Natural killer cell treated with Interleukin-12 subunit alpha and Interleukin-12 subunit beta and Interleukin-15 and Interleukin-18, amount 100 ng/mL, for 72 hours (primary cell): Measurements from ENCODE around the gene MRNIP. TPM values are rescaled to one million over a fixed set of nuclear protein-coding genes. Genes with fewer than 3 reads are reported as not detected.
"Not testable (repeated sequence)": the region's sequence is repeated elsewhere in the genome, so short reads cannot be mapped to it uniquely, and the experiment has no call there.

Source experiments
- ATAC-seq, 2 donors: fragments of 150-1000 bp; cut with Tn5 transposase in 1 of 2; sonication (Bioruptor Pico), chemical (Tn5 transposase) in 1 of 2; 2 replicates each; pipeline ENCODE4 v1.10.0; 2021
- DNase-seq: peaks from one replicate; pipeline ENCODE4 v3.0.0; 2022; ENCODE audit warnings: low spot score
- H3K27ac Mint-ChIP-seq, 2 donors: 1 replicate in 1 of 2; 2 replicates in 1 of 2; pipeline ENCODE4 v1.8.0; 2022; ENCODE audit warnings: mixed read lengths in 2 of 2, mild to moderate bottlenecking in 1 of 2, moderate library complexity in 1 of 2
- H3K27me3 Mint-ChIP-seq, 2 donors: 1 replicate in 1 of 2; 2 replicates in 1 of 2; pipeline ENCODE4 v1.8.0; 2022; ENCODE audit warnings: mixed read lengths in 2 of 2
- H3K36me3 Mint-ChIP-seq: one replicate; pipeline ENCODE4 v1.8.0; 2022; ENCODE audit warnings: mixed read lengths
- H3K4me1 Mint-ChIP-seq, 2 donors: 1 replicate in 1 of 2; 2 replicates in 1 of 2; pipeline ENCODE4 v1.8.0; 2022; ENCODE audit warnings: low read depth in 2 of 2, mixed read lengths in 2 of 2, mild to moderate bottlenecking in 1 of 2
- H3K4me3 Mint-ChIP-seq: one replicate; pipeline ENCODE4 v1.8.0; 2022; ENCODE audit warnings: mixed read lengths
- H3K9me3 Mint-ChIP-seq: 2 replicates; pipeline ENCODE4 v1.8.0; 2022; ENCODE audit warnings: mixed read lengths
- total RNA-seq, 2 donors: library from RNA; stranded (reverse); gene quantifications; one replicate each; pipeline ENCODE4 v1.2.3, GENCODE V29; 2022

The MRNIP gene
- total RNA-seq, 2 donors from 2014 or later: 15.9 to 25.2 TPM

GRCh38 chr5:179792612-179793467, 65.8 kb downstream of the MRNIP start:
- Mint-ChIP-seq H3K4me1 (peaks cover 23 to 26% of the 10 kb centered on the region in 2 donors), H3K27ac (peak overlapping the region; percentile 71 to 92), H3K27me3 (no peaks in the 10 kb centered on the region), H3K9me3 (no peaks in the 10 kb centered on the region), H3K4me3 (peak overlapping the region; percentile 70), H3K36me3 (peaks cover 5% of the 10 kb centered on the region)
- no peak for DNase-seq
- no peak for ATAC-seq

- no peak for DNase-seq
- Mint-ChIP-seq H3K4me1 (peaks cover 21 to 26% of the 10 kb centered on the region in 2 donors), H3K27me3 (no peaks in the 10 kb centered on the region), H3K27ac (peak overlapping the region in 1 of 2 donors; percentile 92), H3K4me3 (no peak overlapping the region), H3K36me3 (peaks cover 5% of the 10 kb centered on the region), H3K9me3 (no peaks in the 10 kb centered on the region)
- no peak for ATAC-seq
These were observed 66.6 kb downstream of the MRNIP start for GRCh38 chr5:179791881-179792611.

GRCh38 chr5:179789278-179789677, 69.3 kb downstream of the MRNIP start:
- not testable (repeated sequence) for DNase-seq, H3K9me3 Mint-ChIP-seq, H3K4me3 Mint-ChIP-seq, ATAC-seq, H3K27me3 Mint-ChIP-seq, H3K36me3 Mint-ChIP-seq
- Mint-ChIP-seq H3K27ac (peak overlapping the region in 1 of 2 donors; percentile 39), H3K4me1 (peaks cover 11 to 15% of the 10 kb centered on the region in 2 donors)

- Mint-ChIP-seq H3K4me3 (no peak overlapping the region), H3K27me3 (no peaks in the 10 kb centered on the region), H3K27ac (no peak overlapping the region), H3K36me3 (no peaks in the 10 kb centered on the region), H3K9me3 (no peaks in the 10 kb centered on the region), H3K4me1 (peaks cover 4 to 7% of the 10 kb centered on the region in 2 donors)
- DNase-seq (no peak), ATAC-seq (no peak)
These were observed 70.3 kb downstream of the MRNIP start for GRCh38 chr5:179788193-179788854.

Other genes with a start within 250 kb of the MRNIP start
- 1,000 to 10,000 TPM in 1 of 2 donors, 100 to 1,000 TPM in 1; 874 to 1,296 TPM for gene HNRNPH1, start 235.1 kb downstream of the MRNIP start, total RNA-seq
- gene CBY3, start 177.8 kb downstream of the MRNIP start, total RNA-seq: 1 to 10 TPM in 1 of 2 donors, not detected in 1; 1.6 TPM
- gene CANX, start 159.8 kb downstream of the MRNIP start, total RNA-seq: 100 to 1,000 TPM; 633 to 749 TPM
- 10 to 100 TPM; 31.4 to 41.1 TPM for gene MAML1, start 126.0 kb downstream of the MRNIP start, total RNA-seq
- gene LTC4S, start 64.8 kb downstream of the MRNIP start, total RNA-seq: 1 to 10 TPM; 2.9 to 4.0 TPM
- gene MGAT4B, start 52.0 kb downstream of the MRNIP start, total RNA-seq: 100 to 1,000 TPM in 1 of 2 donors, 10 to 100 TPM in 1; 73.2 to 105 TPM
- gene SQSTM1, start 37.9 kb downstream of the MRNIP start, total RNA-seq: 100 to 1,000 TPM; 218 to 332 TPM
- 100 to 1,000 TPM; 114 to 151 TPM for gene TBC1D9B, start 49.1 kb upstream of the MRNIP start, total RNA-seq
- gene RNF130, start 212.9 kb upstream of the MRNIP start, total RNA-seq: 10 to 100 TPM; 12.4 to 17.0 TPM